Left renal cortex interstitium (tissue), 4 donors: ENCODE data around the gene CCNA1. TPM values are rescaled to one million over a fixed set of nuclear protein-coding genes. Genes with fewer than 3 reads are reported as not detected.

ENCODE experiments used
- DNase-seq, 4 donors: peaks; one replicate each; pipeline ENCODE4 v3.0.0-alpha.2; 2013; ENCODE audit warnings: low read depth in 4 of 4, low spot score in 2 of 4, missing footprints in 1 of 4
- polyA plus RNA-seq, 4 donors: library from polyadenylated mRNA; unstranded; fragments of 120-200 nt; gene quantifications; one replicate each; pipeline ENCODE4 v1.2.1, GENCODE V29; 2013; ENCODE audit not compliant: insufficient read length in 4 of 4

CCNA1 gene
- polyA plus RNA-seq = 1 to 10 TPM; 1.0 to 1.2 (median 1.1) TPM

- no peak for DNase-seq
Observed at GRCh38 chr13:36432106-36432544, at the start of gene CCNA1. TSS of gene CCNA1 (plus strand) at chr13:36432495. CDS start at chr13:36433057, 562 bp downstream.

- DNase-seq = no peak
Observed at GRCh38 chr13:36385489-36385888, 46.8 kb upstream of the CCNA1 start.

GRCh38 chr13:36395280-36395679 is 37.0 kb upstream of the CCNA1 start:
- DNase-seq = no peak

- no peak for DNase-seq
Observed at GRCh38 chr13:36405151-36405550, 27.1 kb upstream of the CCNA1 start.

- DNase-seq = no peak
Observed at GRCh38 chr13:36412736-36413135, 19.6 kb upstream of the CCNA1 start.

- DNase-seq = no peak
Observed at GRCh38 chr13:36413161-36413560, 19.1 kb upstream of the CCNA1 start.

- no peak for DNase-seq
Observed at GRCh38 chr13:36414461-36414860, 17.8 kb upstream of the CCNA1 start.

- no peak for DNase-seq
Observed at GRCh38 chr13:36417331-36417730, 15.0 kb upstream of the CCNA1 start.

- no peak for DNase-seq
Observed at GRCh38 chr13:36418022-36418805, 14.1 kb upstream of the CCNA1 start.

- DNase-seq = peak in 1 of 4 donors; percentile 68
Observed at GRCh38 chr13:36420437-36420891, 11.8 kb upstream of the CCNA1 start.

GRCh38 chr13:36421447-36421846 is 10.8 kb upstream of the CCNA1 start:
- DNase-seq = no peak

- no peak for DNase-seq
Observed at GRCh38 chr13:36428086-36428485, 4.2 kb upstream of the CCNA1 start.

GRCh38 chr13:36430247-36431203 is 1.8 kb upstream of the CCNA1 start:
- DNase-seq = no peak

GRCh38 chr13:36431204-36432105 is 840 bp upstream of the CCNA1 start:
- DNase-seq = no peak

- DNase-seq = no peak
Observed at GRCh38 chr13:36436811-36437210, 4.5 kb downstream of the CCNA1 start.

GRCh38 chr13:36438594-36439483 is 6.5 kb downstream of the CCNA1 start:
- no peak for DNase-seq

- DNase-seq = no peak
Observed at GRCh38 chr13:36445278-36445677, 13.0 kb downstream of the CCNA1 start.

GRCh38 chr13:36445891-36446351 is 13.6 kb downstream of the CCNA1 start:
- DNase-seq = no peak

GRCh38 chr13:36447501-36447900 is 15.2 kb downstream of the CCNA1 start:
- no peak for DNase-seq
